HEK293 (cell line): ENCODE measurements around the gene PABPN1L.

Experiments
- CTCF ChIA-PET: fragments of 350-600 bp; formaldehyde crosslinking; extraction: SDS; loops from one replicate; lab custom pipeline; 2021; ENCODE audit warnings: antibody characterized with exemption; lab: Yijun Ruan, JAX
- POLR2A ChIA-PET: fragments of 300-600 bp; formaldehyde crosslinking; extraction: SDS; loops from one replicate; lab custom pipeline; 2020; ENCODE audit warnings: antibody characterized with exemption, inconsistent platforms; lab: Yijun Ruan, JAX
- H3K27ac ChIP-seq: fragments of 200-500 bp; sonication (Bioruptor generic); 2 replicates; pipeline ENCODE4 v1.5.1; 2014; ENCODE audit warnings: low read depth, low read length, control low read depth, inconsistent platforms; ENCODE audit errors: extremely low read depth
- H3K36me3 ChIP-seq, 2 experiments: fragments of 200-500 bp in 1 of 2; sonication (Bioruptor generic) in 1 of 2; 1 replicate in 1 of 2; 2 replicates in 1 of 2; pipeline ENCODE4 v1.5.1; 2014 to 2017; ENCODE audit warnings: inconsistent platforms in 2 of 2, low read length in 2 of 2; ENCODE audit not compliant: control insufficient read depth in 2 of 2, insufficient read depth in 1 of 2
- H3K4me1 ChIP-seq: fragments of 200-500 bp; sonication (Bioruptor generic); 2 replicates; pipeline ENCODE4 v1.5.1; 2014; ENCODE audit warnings: mild to moderate bottlenecking, low read length, inconsistent platforms; ENCODE audit not compliant: control insufficient read depth, insufficient read depth
- H3K4me3 ChIP-seq: 2 replicates; pipeline ENCODE4 v1.5.1; 2011; ENCODE audit warnings: low read depth, mild to moderate bottlenecking, control low read depth, low read length, moderate library complexity
- H3K9me3 ChIP-seq: fragments of 200-500 bp; sonication (Bioruptor generic); 2 replicates; pipeline ENCODE4 v1.5.1; 2014; ENCODE audit warnings: low read depth, low read length, inconsistent platforms; ENCODE audit not compliant: control insufficient read depth, insufficient read depth
- MYNN ChIP-seq: fragments of 450-650 bp; formaldehyde crosslinking; IDR thresholded peaks from 2 replicates; pipeline ENCODE4 v1.5.1; 2016; ENCODE audit warnings: missing biosample characterization, missing genetic modification characterization, borderline replicate concordance
- REPIN1 ChIP-seq: fragments of 450-650 bp; formaldehyde crosslinking; IDR thresholded peaks from 2 replicates; pipeline ENCODE4 v1.5.1; 2017; ENCODE audit warnings: missing biosample characterization, missing genetic modification characterization, low read depth
- SP7 ChIP-seq: fragments of 450-650 bp; formaldehyde crosslinking; IDR thresholded peaks from 2 replicates; pipeline ENCODE4 v1.5.1; 2016; ENCODE audit warnings: missing biosample characterization, missing genetic modification characterization
- TCF7L2 ChIP-seq: IDR thresholded peaks from 2 replicates; pipeline ENCODE4 v1.6.1; 2011; ENCODE audit warnings: low read depth, mild to moderate bottlenecking, inconsistent platforms, low read length, moderate library complexity, borderline replicate concordance
- TRIM28 ChIP-seq: IDR thresholded peaks from 2 replicates; pipeline ENCODE4 v1.6.1; 2011; ENCODE audit warnings: low read length, control low read depth, borderline replicate concordance
- ZNF10 ChIP-seq: fragments of 450-650 bp; formaldehyde crosslinking; IDR thresholded peaks from 2 replicates; pipeline ENCODE4 v1.5.1; 2017; ENCODE audit warnings: missing biosample characterization, missing genetic modification characterization
- ZNF202 ChIP-seq: fragments of 450-650 bp; formaldehyde crosslinking; IDR thresholded peaks from 2 replicates; pipeline ENCODE4 v1.5.1; 2016; ENCODE audit warnings: missing biosample characterization, missing genetic modification characterization, borderline replicate concordance
- ZNF292 ChIP-seq: fragments of 450-650 bp; formaldehyde crosslinking; IDR thresholded peaks from 2 replicates; pipeline ENCODE4 v1.5.1; 2016; ENCODE audit warnings: low read depth, missing biosample characterization, missing genetic modification characterization, borderline replicate concordance
- ZNF350 ChIP-seq: fragments of 450-650 bp; formaldehyde crosslinking; IDR thresholded peaks from 2 replicates; pipeline ENCODE4 v1.5.0; 2017; ENCODE audit warnings: missing biosample characterization, mild to moderate bottlenecking, missing genetic modification characterization
- ZNF354C ChIP-seq: fragments of 450-650 bp; formaldehyde crosslinking; IDR thresholded peaks from 2 replicates; pipeline ENCODE4 v1.5.1; 2016; ENCODE audit warnings: missing biosample characterization, missing genetic modification characterization, low read depth, borderline replicate concordance
- ZNF473 ChIP-seq: fragments of 450-650 bp; formaldehyde crosslinking; IDR thresholded peaks from 2 replicates; pipeline ENCODE4 v1.5.1; 2017; ENCODE audit warnings: missing biosample characterization, missing genetic modification characterization
- ZNF561 ChIP-seq: fragments of 450-650 bp; IDR thresholded peaks from 2 replicates; pipeline ENCODE4 v1.5.1; 2018; ENCODE audit warnings: missing biosample characterization, missing genetic modification characterization, borderline replicate concordance
- ZNF571 ChIP-seq: fragments of 450-650 bp; formaldehyde crosslinking; IDR thresholded peaks from 2 replicates; pipeline ENCODE4 v1.5.0; 2017; ENCODE audit warnings: missing biosample characterization, missing genetic modification characterization
- ZNF623 ChIP-seq: fragments of 450-650 bp; formaldehyde crosslinking; IDR thresholded peaks from 2 replicates; pipeline ENCODE4 v1.5.1; 2016; ENCODE audit warnings: missing biosample characterization, missing genetic modification characterization
- ZNF658 ChIP-seq: fragments of 450-650 bp; formaldehyde crosslinking; IDR thresholded peaks from 2 replicates; pipeline ENCODE4; 2016; ENCODE audit warnings: missing biosample characterization, missing genetic modification characterization
- ZNF660 ChIP-seq: fragments of 450-650 bp; IDR thresholded peaks from 2 replicates; pipeline ENCODE4 v1.5.1; 2018; ENCODE audit warnings: missing biosample characterization, mild to moderate bottlenecking, missing genetic modification characterization
- ZNF677 ChIP-seq: fragments of 450-650 bp; IDR thresholded peaks from 2 replicates; pipeline ENCODE4 v1.5.0; 2018; ENCODE audit warnings: missing biosample characterization, mild to moderate bottlenecking, missing genetic modification characterization, moderate library complexity
- ZNF792 ChIP-seq: fragments of 450-650 bp; formaldehyde crosslinking; IDR thresholded peaks from 2 replicates; pipeline ENCODE4 v1.5.1; 2016; ENCODE audit warnings: missing biosample characterization, missing genetic modification characterization
- TF ChIP-seq, protein P1 (sequence below): fragments of 450-650 bp; formaldehyde crosslinking; IDR thresholded peaks from 2 replicates; pipeline ENCODE4 v1.5.1; 2017; ENCODE audit warnings: missing biosample characterization, missing genetic modification characterization
- TF ChIP-seq, protein P2 (sequence below): fragments of 450-650 bp; formaldehyde crosslinking; IDR thresholded peaks from 2 replicates; pipeline ENCODE4 v1.5.1; 2016; ENCODE audit warnings: missing biosample characterization, missing genetic modification characterization, low read depth
- TF ChIP-seq, protein P3 (sequence below): fragments of 450-650 bp; formaldehyde crosslinking; IDR thresholded peaks from 2 replicates; pipeline ENCODE4 v1.5.1; 2016; ENCODE audit warnings: missing biosample characterization, missing genetic modification characterization

PABPN1L gene

DNA sequence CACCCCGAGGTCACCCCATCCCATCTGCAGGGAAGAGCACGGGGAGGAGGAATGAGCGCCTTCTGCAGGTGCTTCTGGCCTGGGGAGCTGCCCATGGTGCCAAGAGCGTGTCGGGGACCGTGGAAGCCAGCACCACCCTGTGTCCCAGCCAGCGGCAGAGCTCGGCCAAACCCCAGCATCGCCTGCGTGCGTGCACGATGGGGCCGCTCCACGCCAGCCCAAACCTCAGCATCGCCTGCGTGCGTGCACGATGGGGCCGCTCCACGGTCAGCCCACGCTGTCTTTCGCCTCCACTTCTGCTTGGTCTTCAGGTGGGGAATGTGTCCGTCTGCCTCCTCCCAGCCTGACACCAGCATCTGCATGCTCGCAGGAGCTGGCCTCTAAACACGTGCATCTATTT is 23.7 kb downstream of the PABPN1L start:
- no peak for TF ChIP-seq ZNF354C (tag by site-specific recombination)
- no peak for TF ChIP-seq ZNF660 (tag by site-specific recombination)
- TF ChIP-seq MYNN: no peak
- no peak for TF ChIP-seq TCF7L2
- no peak for TF ChIP-seq ZNF350 (tag by site-specific recombination)
- no peak for TF ChIP-seq ZNF792 (tag by site-specific recombination)
- ChIA-PET POLR2A (no interaction called here), CTCF (interaction anchor here (0.7 kb wide), 1 partner anchor 105 kb away, joined by 3 read pairs; no protein-coding TSS in a partner anchor)
- H3K4me3 ChIP-seq: no peak overlapping the region
- H3K27ac ChIP-seq: no peak overlapping the region
- no peaks in the 10 kb centered on the region for H3K4me1 ChIP-seq
- no peaks in the 10 kb centered on the region for H3K9me3 ChIP-seq
- peaks cover 0 to 13% of the 10 kb centered on the region in 2 experiments; a peak in 1 of 3 replicates for H3K36me3 ChIP-seq

DNA sequence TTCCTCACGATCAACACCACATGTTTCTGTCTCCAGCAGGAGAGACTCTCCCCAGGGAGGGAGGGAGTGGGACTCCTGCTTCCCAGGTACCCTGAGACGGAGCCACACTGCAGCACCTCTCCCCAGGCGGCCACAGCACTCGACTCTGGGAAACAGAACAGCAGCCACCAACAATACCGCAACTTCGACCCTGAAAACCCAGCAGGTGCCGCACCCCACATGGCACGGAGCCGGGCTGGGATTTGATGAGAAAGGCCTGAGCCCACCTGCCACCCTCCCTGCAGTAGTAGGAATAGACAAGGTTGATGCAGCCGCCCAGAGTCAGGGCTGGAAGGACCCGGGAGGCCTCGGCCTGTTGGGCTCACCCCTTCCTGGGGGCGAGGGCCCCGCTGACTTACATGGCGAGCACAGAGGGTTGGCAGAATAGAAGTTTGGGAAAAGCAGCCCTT is 24.1 kb downstream of the PABPN1L start:
- H3K4me3 ChIP-seq: no peak overlapping the region
- H3K4me1 ChIP-seq: no peaks in the 10 kb centered on the region
- ChIA-PET CTCF (no interaction called here), POLR2A (no interaction called here)
- H3K9me3 ChIP-seq: no peaks in the 10 kb centered on the region
- H3K27ac ChIP-seq: no peak overlapping the region
- H3K36me3 ChIP-seq: peaks cover 0 to 13% of the 10 kb centered on the region in 2 experiments; a peak in 1 of 3 replicates
- TF ChIP-seq ZNF677: no peak
- TF ChIP-seq REPIN1 (tag by site-specific recombination): no peak
- TF ChIP-seq ZNF10 (tag by site-specific recombination): no peak
- TF ChIP-seq, protein P1, sequence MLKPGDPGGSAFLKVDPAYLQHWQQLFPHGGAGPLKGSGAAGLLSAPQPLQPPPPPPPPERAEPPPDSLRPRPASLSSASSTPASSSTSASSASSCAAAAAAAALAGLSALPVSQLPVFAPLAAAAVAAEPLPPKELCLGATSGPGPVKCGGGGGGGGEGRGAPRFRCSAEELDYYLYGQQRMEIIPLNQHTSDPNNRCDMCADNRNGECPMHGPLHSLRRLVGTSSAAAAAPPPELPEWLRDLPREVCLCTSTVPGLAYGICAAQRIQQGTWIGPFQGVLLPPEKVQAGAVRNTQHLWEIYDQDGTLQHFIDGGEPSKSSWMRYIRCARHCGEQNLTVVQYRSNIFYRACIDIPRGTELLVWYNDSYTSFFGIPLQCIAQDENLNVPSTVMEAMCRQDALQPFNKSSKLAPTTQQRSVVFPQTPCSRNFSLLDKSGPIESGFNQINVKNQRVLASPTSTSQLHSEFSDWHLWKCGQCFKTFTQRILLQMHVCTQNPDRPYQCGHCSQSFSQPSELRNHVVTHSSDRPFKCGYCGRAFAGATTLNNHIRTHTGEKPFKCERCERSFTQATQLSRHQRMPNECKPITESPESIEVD (tag by site-specific recombination): no peak
- TF ChIP-seq ZNF571: no peak
- TF ChIP-seq, protein P2, sequence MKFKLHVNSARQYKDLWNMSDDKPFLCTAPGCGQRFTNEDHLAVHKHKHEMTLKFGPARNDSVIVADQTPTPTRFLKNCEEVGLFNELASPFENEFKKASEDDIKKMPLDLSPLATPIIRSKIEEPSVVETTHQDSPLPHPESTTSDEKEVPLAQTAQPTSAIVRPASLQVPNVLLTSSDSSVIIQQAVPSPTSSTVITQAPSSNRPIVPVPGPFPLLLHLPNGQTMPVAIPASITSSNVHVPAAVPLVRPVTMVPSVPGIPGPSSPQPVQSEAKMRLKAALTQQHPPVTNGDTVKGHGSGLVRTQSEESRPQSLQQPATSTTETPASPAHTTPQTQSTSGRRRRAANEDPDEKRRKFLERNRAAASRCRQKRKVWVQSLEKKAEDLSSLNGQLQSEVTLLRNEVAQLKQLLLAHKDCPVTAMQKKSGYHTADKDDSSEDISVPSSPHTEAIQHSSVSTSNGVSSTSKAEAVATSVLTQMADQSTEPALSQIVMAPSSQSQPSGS (tag by site-specific recombination): no peak
- no peak for TF ChIP-seq ZNF473 (tag by site-specific recombination)
- no peak for TF ChIP-seq ZNF350 (tag by site-specific recombination)
- TF ChIP-seq ZNF658 (tag by site-specific recombination): no peak
- TF ChIP-seq ZNF202: no peak
- no peak for TF ChIP-seq ZNF623
- no peak for TF ChIP-seq ZNF561
- TF ChIP-seq TRIM28: no peak
- TF ChIP-seq MYNN: no peak
- TF ChIP-seq, protein P3, sequence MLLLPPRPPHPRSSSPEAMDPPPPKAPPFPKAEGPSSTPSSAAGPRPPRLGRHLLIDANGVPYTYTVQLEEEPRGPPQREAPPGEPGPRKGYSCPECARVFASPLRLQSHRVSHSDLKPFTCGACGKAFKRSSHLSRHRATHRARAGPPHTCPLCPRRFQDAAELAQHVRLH (tag by site-specific recombination): no peak
- TF ChIP-seq SP7: no peak
- no peak for TF ChIP-seq ZNF292 (tag by site-specific recombination)
